ENCODE results near the gene SLC22A23.

DNA sequence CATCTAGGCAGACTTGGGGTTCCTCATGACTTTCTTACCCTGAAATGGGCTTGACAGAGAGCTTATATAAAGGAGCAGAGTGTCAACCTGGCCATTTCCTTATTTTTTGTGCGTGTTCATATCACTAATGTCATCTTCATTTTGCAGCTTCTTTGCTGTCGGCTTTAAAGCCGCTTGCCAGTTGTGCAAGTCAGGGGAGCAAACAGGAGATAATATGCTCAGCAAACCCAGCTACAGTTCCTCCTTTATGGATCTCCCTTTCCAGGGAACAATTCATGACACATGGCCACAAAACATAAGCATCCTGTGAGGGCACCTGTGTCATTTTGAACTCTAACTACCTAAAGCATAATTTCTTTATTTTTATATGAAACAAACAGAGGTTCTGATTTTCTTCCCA, 222.9 kb downstream of the SLC22A23 start:
- TF ChIP-seq TCF7L2 (IDR thresholded peaks at IDR 0.05; ENCODE audit: borderline replicate concordance, low read depth, low read length) = no peak
- TF ChIP-seq, protein P1, sequence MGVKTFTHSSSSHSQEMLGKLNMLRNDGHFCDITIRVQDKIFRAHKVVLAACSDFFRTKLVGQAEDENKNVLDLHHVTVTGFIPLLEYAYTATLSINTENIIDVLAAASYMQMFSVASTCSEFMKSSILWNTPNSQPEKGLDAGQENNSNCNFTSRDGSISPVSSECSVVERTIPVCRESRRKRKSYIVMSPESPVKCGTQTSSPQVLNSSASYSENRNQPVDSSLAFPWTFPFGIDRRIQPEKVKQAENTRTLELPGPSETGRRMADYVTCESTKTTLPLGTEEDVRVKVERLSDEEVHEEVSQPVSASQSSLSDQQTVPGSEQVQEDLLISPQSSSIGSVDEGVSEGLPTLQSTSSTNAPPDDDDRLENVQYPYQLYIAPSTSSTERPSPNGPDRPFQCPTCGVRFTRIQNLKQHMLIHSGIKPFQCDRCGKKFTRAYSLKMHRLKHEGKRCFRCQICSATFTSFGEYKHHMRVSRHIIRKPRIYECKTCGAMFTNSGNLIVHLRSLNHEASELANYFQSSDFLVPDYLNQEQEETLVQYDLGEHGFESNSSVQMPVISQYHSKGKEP (tag by site-specific recombination; IDR thresholded peaks at IDR 0.05) = no peak
